ENCODE results near the gene CRHR1.

CRHR1 gene

DNA sequence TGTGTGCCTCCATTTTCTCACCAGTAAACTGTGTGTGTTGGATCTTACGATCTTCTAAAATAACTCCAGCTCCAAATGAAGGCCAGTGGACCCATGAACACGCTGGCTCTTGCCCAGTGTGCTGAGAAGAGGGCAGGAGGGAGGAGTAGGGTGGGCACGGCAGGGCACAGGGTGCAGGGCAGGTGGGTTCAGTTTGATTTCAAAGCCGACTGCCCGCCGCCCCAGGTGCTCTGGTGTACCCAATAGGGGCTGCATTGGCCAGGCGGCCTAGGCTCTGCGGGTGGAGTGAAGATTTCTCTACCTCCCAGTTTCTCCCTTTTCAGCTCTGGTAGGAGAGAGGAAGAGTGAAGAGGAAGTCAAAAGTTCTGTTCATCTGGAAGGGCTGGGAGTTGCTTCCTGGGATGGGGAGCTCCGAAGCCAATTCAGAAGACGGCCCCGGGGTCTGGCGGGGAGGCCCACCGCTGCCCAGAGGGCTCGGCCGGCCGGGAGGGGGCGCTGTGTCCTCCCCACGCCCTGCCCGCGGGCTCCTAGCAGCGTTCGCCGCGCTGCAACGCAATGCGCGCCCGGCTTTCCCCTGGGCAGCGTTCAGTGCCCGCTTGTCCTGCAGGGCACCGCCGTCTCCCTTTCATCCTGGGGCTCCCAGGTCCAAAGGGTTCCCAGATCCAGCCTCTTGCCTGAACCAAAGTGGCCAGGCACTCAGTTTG, 1.1 kb upstream of the CRHR1 start:
- H3K9me3 ChIP-seq (ENCODE audit: control extremely low read depth in 1 of 5, control insufficient read depth in 4 of 5, insufficient read depth in 2 of 5, low read depth in 1 of 5, low read length in 4 of 5), result no peaks in the 10 kb centered on the region
- under 1% methylated on average over 23 of the region's 32 CpGs for WGBS (ENCODE audit: insufficient coverage)
- H3K27me3 ChIP-seq (replicated peaks in 2 of 5; ENCODE audit: control insufficient read depth in 4 of 5, insufficient read depth in 5 of 5, low read length in 4 of 5), result peaks cover 7 to 91% (median 42%) of the 10 kb centered on the region in 5 experiments
- H3K4me3 ChIP-seq (ENCODE audit: control insufficient read depth in 1 of 7, extremely low read depth in 1 of 7, insufficient read depth in 4 of 7, low read depth in 2 of 7, low read length in 6 of 7), result peak overlapping the region in 5 of 7 experiments; percentile 34 to 71 (median 57)
- peaks cover 0 to 24% (median 19%) of the 10 kb centered on the region in 4 experiments for H3K4me1 ChIP-seq (ENCODE audit: control extremely low read depth in 1 of 4, control insufficient read depth in 4 of 4, insufficient read depth in 4 of 4, low read length in 3 of 4)
- ChIA-PET CTCF (interaction anchor here (1.0 to 2.7 kb wide), 12 partner anchors 8 to 143 kb away, joined by 3 to 11 read pairs (median 4); no protein-coding TSS in a partner anchor), POLR2A (no interaction called here)
- no peaks in the 10 kb centered on the region for H3K36me3 ChIP-seq (ENCODE audit: control insufficient read depth in 4 of 4, insufficient read depth in 4 of 4, low read length in 3 of 4)
- no peak overlapping the region for H3K27ac ChIP-seq (ENCODE audit: insufficient read depth in 1 of 2, low read depth in 1 of 2, low read length in 2 of 2, poor library complexity in 1 of 2, severe bottlenecking in 2 of 2)
- DNase-seq, result peak; percentile 38 to 58 (median 56)

DNA sequence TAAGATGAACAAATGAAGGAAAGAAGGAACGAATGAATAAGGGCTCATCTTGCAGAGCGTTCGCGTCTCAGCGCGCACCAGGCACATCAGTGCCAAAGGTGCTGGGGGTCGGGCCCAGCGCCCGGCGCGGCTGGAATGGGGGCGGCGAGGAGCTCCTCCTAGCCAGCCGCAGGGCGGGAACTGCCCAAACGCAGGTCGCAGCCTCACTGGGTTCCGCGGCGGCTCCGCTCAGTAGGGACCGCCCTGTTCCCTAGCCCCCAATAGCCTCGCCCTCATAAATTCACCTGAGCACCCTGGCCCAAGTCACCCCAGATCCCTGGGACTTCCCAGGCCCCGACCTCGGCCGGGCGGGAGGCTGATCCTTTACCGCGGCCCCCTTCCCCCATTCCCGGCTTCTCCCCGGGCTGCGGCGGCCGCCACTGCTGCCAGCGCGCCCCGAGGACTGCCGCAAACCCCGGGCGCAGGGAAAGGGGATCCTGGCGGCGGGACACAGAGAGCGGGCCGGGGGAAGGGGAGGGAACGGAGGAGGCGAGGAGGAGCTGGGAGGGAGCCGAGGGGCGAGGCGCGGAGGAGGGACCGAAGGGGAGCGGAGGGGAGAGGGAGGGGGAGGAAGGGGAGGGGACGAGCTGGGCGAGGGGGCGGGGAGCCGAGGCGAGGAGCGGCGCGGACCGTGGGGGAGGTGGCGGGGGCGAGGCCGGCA, 377 bp upstream of the CRHR1 start:
- peak overlapping the region in 6 of 7 experiments; percentile 21 to 71 (median 48) for H3K4me3 ChIP-seq (ENCODE audit: control insufficient read depth in 1 of 7, extremely low read depth in 1 of 7, insufficient read depth in 4 of 7, low read depth in 2 of 7, low read length in 6 of 7)
- peak in 2 of 3 donors; percentile 2 to 13 for DNase-seq
- WGBS (ENCODE audit: insufficient coverage), result 0% methylated on average over 60 of the region's 64 CpGs
- no peaks in the 10 kb centered on the region for H3K36me3 ChIP-seq (ENCODE audit: control insufficient read depth in 4 of 4, insufficient read depth in 4 of 4, low read length in 3 of 4)
- POLR2A ChIA-PET, result interaction anchor here (0.6 kb wide), 1 partner anchor 357 kb away, joined by 6 read pairs; no protein-coding TSS in a partner anchor
- H3K4me1 ChIP-seq (ENCODE audit: control extremely low read depth in 1 of 4, control insufficient read depth in 4 of 4, insufficient read depth in 4 of 4, low read length in 3 of 4), result peaks cover 0 to 24% (median 19%) of the 10 kb centered on the region in 4 experiments
- peaks cover 7 to 92% (median 44%) of the 10 kb centered on the region in 5 experiments for H3K27me3 ChIP-seq (replicated peaks in 2 of 5; ENCODE audit: control insufficient read depth in 4 of 5, insufficient read depth in 5 of 5, low read length in 4 of 5)
- H3K9me3 ChIP-seq (ENCODE audit: control extremely low read depth in 1 of 5, control insufficient read depth in 4 of 5, insufficient read depth in 2 of 5, low read depth in 1 of 5, low read length in 4 of 5), result no peaks in the 10 kb centered on the region
- no peak overlapping the region for H3K27ac ChIP-seq (ENCODE audit: insufficient read depth in 1 of 2, low read depth in 1 of 2, low read length in 2 of 2, poor library complexity in 1 of 2, severe bottlenecking in 2 of 2)
- CTCF ChIA-PET, result interaction anchor here (0.7 to 2.7 kb wide), 8 partner anchors 8 to 74 kb away, joined by 3 to 11 read pairs (median 4); no protein-coding TSS in a partner anchor

DNA sequence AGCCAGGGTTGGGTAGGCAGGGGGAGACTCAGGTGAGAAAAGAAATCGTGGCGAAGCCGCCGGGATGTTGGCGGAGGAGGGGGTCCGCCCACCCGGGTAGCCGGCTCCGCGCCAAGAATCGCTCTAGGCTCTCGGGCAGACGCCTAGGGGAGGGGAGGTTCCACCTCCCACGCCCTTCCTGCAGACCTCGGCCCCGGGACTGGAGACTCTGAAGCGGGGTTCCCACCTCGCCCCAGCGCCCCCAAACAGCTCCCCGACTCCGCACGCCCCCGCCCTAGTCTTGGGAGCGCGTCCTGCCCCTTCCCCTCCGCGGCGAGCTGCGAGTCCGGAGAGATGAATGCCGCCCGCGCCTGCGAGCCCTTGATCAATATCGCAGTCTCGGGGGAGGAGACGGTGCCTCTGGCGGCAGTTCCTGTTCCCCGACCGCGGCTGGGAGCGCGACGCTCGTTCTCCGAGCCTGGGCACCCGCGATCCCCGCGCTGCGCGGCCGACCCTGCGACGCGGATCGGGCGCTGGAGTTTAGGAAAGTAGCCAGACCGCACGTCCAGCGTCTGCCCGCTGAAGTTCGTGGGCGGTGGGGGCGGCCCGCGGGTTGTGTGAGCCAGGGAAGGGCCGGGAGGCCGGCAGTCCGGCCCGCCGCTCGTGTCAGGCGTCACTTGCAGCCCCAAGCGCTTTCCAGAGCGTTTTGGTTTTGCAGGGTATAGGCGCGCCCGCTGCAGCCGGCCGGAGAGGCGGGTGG, 790 bp downstream of the CRHR1 start:
- Histone ChIP-seq H3K4me1 (ENCODE audit: control extremely low read depth in 1 of 4, control insufficient read depth in 4 of 4, insufficient read depth in 4 of 4, low read length in 3 of 4) (peaks cover 0 to 24% (median 19%) of the 10 kb centered on the region in 4 experiments), H3K9me3 (ENCODE audit: control extremely low read depth in 1 of 5, control insufficient read depth in 4 of 5, insufficient read depth in 2 of 5, low read depth in 1 of 5, low read length in 4 of 5) (no peaks in the 10 kb centered on the region), H3K4me3 (ENCODE audit: control insufficient read depth in 1 of 7, extremely low read depth in 1 of 7, insufficient read depth in 4 of 7, low read depth in 2 of 7, low read length in 6 of 7) (peak overlapping the region; percentile 5 to 71 (median 38)), H3K27ac (ENCODE audit: insufficient read depth in 1 of 2, low read depth in 1 of 2, low read length in 2 of 2, poor library complexity in 1 of 2, severe bottlenecking in 2 of 2) (no peak overlapping the region), H3K36me3 (ENCODE audit: control insufficient read depth in 4 of 4, insufficient read depth in 4 of 4, low read length in 3 of 4) (no peaks in the 10 kb centered on the region), H3K27me3 (replicated peaks in 2 of 5; ENCODE audit: control insufficient read depth in 4 of 5, insufficient read depth in 5 of 5, low read length in 4 of 5) (peaks cover 4 to 93% (median 46%) of the 10 kb centered on the region in 5 experiments)
- POLR2A ChIA-PET, result no interaction called here
- DNase-seq, result peak; percentile 31 to 67 (median 57)
- 0% methylated on average over 44 of the region's 82 CpGs for WGBS (ENCODE audit: insufficient coverage)
- CTCF ChIA-PET, result no interaction called here

DNA sequence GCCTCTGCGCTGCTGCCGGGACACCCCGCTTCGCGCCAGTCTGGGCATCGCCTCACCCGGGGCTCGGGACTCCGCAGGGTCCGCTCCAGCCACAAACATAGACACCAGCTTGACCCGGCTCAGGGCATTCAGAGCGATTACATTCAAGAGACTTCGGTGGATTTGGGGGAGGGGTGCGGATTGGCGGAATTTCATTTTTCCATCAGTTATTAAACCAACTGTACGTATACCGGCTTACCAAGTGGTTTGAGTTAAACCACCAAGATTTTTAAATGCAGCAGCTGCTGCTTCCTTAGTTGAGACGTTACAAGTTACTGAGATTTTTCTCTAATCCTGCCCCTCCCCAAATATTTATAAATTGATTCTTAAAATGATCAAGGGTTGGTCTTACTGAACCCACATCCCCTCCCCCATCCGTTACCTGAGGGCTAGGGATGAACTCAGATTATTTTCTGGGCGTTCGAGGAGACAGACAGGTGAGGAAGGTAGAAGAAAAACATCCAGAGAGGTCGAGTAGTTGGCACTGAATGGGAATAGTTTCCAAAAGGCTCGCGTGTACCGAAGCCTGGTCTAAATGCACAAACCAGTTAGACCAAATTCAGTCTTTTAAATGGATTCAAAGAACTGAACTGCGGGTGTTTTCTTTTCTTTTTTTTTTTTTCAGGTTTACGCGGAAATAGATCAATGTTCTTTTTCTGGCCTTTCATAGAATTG, 1.5 kb downstream of the CRHR1 start:
- Histone ChIP-seq H3K4me3 (ENCODE audit: control insufficient read depth in 1 of 7, extremely low read depth in 1 of 7, insufficient read depth in 4 of 7, low read depth in 2 of 7, low read length in 6 of 7) (peak overlapping the region in 3 of 7 experiments; percentile 57 to 71 (median 64)), H3K27ac (ENCODE audit: insufficient read depth in 1 of 2, low read depth in 1 of 2, low read length in 2 of 2, poor library complexity in 1 of 2, severe bottlenecking in 2 of 2) (no peak overlapping the region), H3K4me1 (ENCODE audit: control extremely low read depth in 1 of 4, control insufficient read depth in 4 of 4, insufficient read depth in 4 of 4, low read length in 3 of 4) (peaks cover 0 to 24% (median 19%) of the 10 kb centered on the region in 4 experiments), H3K27me3 (replicated peaks in 2 of 5; ENCODE audit: control insufficient read depth in 4 of 5, insufficient read depth in 5 of 5, low read length in 4 of 5) (peaks cover 4 to 94% (median 41%) of the 10 kb centered on the region in 5 experiments), H3K36me3 (ENCODE audit: control insufficient read depth in 4 of 4, insufficient read depth in 4 of 4, low read length in 3 of 4) (no peaks in the 10 kb centered on the region), H3K9me3 (ENCODE audit: control extremely low read depth in 1 of 5, control insufficient read depth in 4 of 5, insufficient read depth in 2 of 5, low read depth in 1 of 5, low read length in 4 of 5) (no peaks in the 10 kb centered on the region)
- ChIA-PET POLR2A (no interaction called here), CTCF (no interaction called here)
- 16% methylated on average over 15 of the region's 28 CpGs for WGBS (ENCODE audit: insufficient coverage)
- peak in 1 of 3 donors; percentile 15 for DNase-seq

DNA sequence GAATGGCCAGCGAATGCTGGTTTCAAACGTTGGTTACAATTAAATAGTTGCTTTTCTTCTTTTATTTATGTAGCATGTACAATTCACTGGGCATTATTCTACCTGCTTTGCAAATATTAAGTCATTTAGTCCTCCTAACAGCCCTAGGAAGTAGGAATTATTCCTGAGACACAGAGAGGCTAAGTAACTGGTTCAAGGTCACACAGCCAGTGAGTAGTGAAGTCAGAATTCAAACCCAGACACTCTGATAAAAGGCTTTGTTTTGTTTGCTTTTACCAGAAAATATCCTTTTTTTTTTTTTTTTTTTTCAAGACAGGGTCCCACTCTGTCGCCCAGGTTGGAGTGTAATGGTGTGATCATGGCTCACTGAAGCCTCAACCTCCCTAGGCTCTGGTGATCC, 2.2 kb downstream of the CRHR1 start:
- H3K27me3 ChIP-seq (replicated peaks in 2 of 5; ENCODE audit: control insufficient read depth in 4 of 5, insufficient read depth in 5 of 5, low read length in 4 of 5), result peaks cover under 1 to 94% (median 41%) of the 10 kb centered on the region in 5 experiments
- H3K36me3 ChIP-seq (ENCODE audit: control insufficient read depth in 4 of 4, insufficient read depth in 4 of 4, low read length in 3 of 4), result no peaks in the 10 kb centered on the region
- peaks cover 0 to 24% (median 19%) of the 10 kb centered on the region in 4 experiments for H3K4me1 ChIP-seq (ENCODE audit: control extremely low read depth in 1 of 4, control insufficient read depth in 4 of 4, insufficient read depth in 4 of 4, low read length in 3 of 4)
- H3K9me3 ChIP-seq (ENCODE audit: control extremely low read depth in 1 of 5, control insufficient read depth in 4 of 5, insufficient read depth in 2 of 5, low read depth in 1 of 5, low read length in 4 of 5), result no peaks in the 10 kb centered on the region
- no peak overlapping the region for H3K4me3 ChIP-seq (ENCODE audit: control insufficient read depth in 1 of 7, extremely low read depth in 1 of 7, insufficient read depth in 4 of 7, low read depth in 2 of 7, low read length in 6 of 7)
- WGBS (ENCODE audit: insufficient coverage), result no CpG with 5 or more reads among the region's 3 CpGs
- DNase-seq, result no peak
- H3K27ac ChIP-seq (ENCODE audit: insufficient read depth in 1 of 2, low read depth in 1 of 2, low read length in 2 of 2, poor library complexity in 1 of 2, severe bottlenecking in 2 of 2), result no peak overlapping the region
- ChIA-PET CTCF (no interaction called here), POLR2A (no interaction called here)

DNA sequence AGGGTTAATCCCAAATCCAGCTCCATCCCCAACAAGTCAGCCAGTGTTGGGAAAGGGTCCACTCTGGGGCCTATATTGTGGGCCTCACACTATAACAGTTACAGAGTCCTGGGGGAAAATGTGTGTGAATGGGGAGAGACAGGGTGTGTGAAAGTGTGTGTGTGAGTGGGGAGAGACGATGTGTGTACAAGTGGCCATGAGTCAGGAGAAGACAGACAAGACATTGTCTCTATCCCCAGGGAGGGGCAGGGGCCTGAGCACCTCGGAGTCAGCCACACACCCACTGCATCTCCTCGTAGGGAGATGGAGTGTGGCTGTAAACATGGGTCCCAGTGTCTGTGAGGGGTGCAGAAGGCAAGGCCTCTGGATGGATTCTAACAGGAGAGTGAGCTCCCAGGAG, 2.9 kb downstream of the CRHR1 start:
- ChIA-PET POLR2A (no interaction called here), CTCF (interaction anchor here (0.7 kb wide), 1 partner anchor 13 kb away, joined by 3 read pairs; no protein-coding TSS in a partner anchor)
- no peak for DNase-seq
- Histone ChIP-seq H3K36me3 (ENCODE audit: control insufficient read depth in 4 of 4, insufficient read depth in 4 of 4, low read length in 3 of 4) (no peaks in the 10 kb centered on the region), H3K27me3 (replicated peaks in 2 of 5; ENCODE audit: control insufficient read depth in 4 of 5, insufficient read depth in 5 of 5, low read length in 4 of 5) (peaks cover 0 to 94% (median 38%) of the 10 kb centered on the region in 5 experiments), H3K4me1 (ENCODE audit: control extremely low read depth in 1 of 4, control insufficient read depth in 4 of 4, insufficient read depth in 4 of 4, low read length in 3 of 4) (peaks cover 0 to 24% (median 19%) of the 10 kb centered on the region in 4 experiments), H3K4me3 (ENCODE audit: control insufficient read depth in 1 of 7, extremely low read depth in 1 of 7, insufficient read depth in 4 of 7, low read depth in 2 of 7, low read length in 6 of 7) (no peak overlapping the region), H3K9me3 (ENCODE audit: control extremely low read depth in 1 of 5, control insufficient read depth in 4 of 5, insufficient read depth in 2 of 5, low read depth in 1 of 5, low read length in 4 of 5) (no peaks in the 10 kb centered on the region), H3K27ac (ENCODE audit: insufficient read depth in 1 of 2, low read depth in 1 of 2, low read length in 2 of 2, poor library complexity in 1 of 2, severe bottlenecking in 2 of 2) (no peak overlapping the region)
- WGBS (ENCODE audit: insufficient coverage), result 100% methylated on average over 2 of the region's 3 CpGs

Data from common myeloid progenitor, CD34-positive (primary cell).